PC-3 (cell line): ENCODE measurements around the gene CDHR5. TPM values are rescaled to one million over a fixed set of nuclear protein-coding genes. Genes with fewer than 3 reads are reported as not detected.

Source experiments
- ATAC-seq: fragments of 200-7000 bp; cut with Tn5 transposase; 2 replicates; pipeline ENCODE4 v1.9.1; 2020; ENCODE audit warnings: mild to moderate bottlenecking, moderate library complexity
- BruUV-seq: library from RNA; stranded (reverse); fragments of 400-500 nt; replicated peaks from 2 replicates; lab custom pipeline; 2021; lab: Mats Ljungman, UMichigan
- CTCF ChIA-PET: fragments of 300-600 bp; sonication (Branson Sonifier 250); formaldehyde crosslinking; loops from one replicate; lab custom pipeline; 2022; ENCODE audit warnings: antibody characterized with exemption; lab: Charles Lee
- POLR2A ChIA-PET: fragments of 300-600 bp; sonication (Branson Sonifier 250); formaldehyde crosslinking; loops from one replicate; lab custom pipeline; 2022; ENCODE audit warnings: antibody characterized with exemption; ENCODE audit not compliant: unreplicated experiment; lab: Charles Lee
- DNase-seq: peaks from one replicate; pipeline ENCODE4 v3.0.0-alpha.2; 2015
- H2AFZ ChIP-seq: fragments of 300-600 bp; sonication (generic); 2 replicates; pipeline ENCODE4 v1.6.0; 2016; ENCODE audit warnings: antibody characterized with exemption, low read length
- H3F3A ChIP-seq: fragments of 300-600 bp; sonication (generic); one replicate; pipeline ENCODE4 v1.6.0; 2017; ENCODE audit warnings: antibody characterized with exemption, low read length, control low read depth, mild to moderate bottlenecking; ENCODE audit not compliant: unreplicated experiment
- H3K27ac ChIP-seq: fragments of 300-600 bp; sonication (generic); 2 replicates; pipeline ENCODE4 v1.5.1; 2016; ENCODE audit warnings: mild to moderate bottlenecking, low read length
- H3K27me3 ChIP-seq: fragments of 300-600 bp; sonication (generic); 2 replicates; pipeline ENCODE4 v1.6.1; 2016; ENCODE audit warnings: low read length, mixed read lengths
- H3K36me3 ChIP-seq: fragments of 300-600 bp; sonication (generic); 2 replicates; pipeline ENCODE4 v1.6.1; 2016; ENCODE audit warnings: low read depth, mixed run types, low read length, mixed read lengths
- H3K4me1 ChIP-seq: fragments of 300-600 bp; sonication (generic); 2 replicates; pipeline ENCODE4 v1.5.1; 2016; ENCODE audit warnings: low read length; ENCODE audit not compliant: insufficient read depth
- H3K4me2 ChIP-seq: fragments of 300-600 bp; sonication (generic); 2 replicates; pipeline ENCODE4 v1.6.0; 2016; ENCODE audit warnings: low read length
- H3K4me3 ChIP-seq: fragments of 300-600 bp; sonication (generic); 2 replicates; pipeline ENCODE4 v1.5.1; 2016; ENCODE audit warnings: mild to moderate bottlenecking, low read length, mixed read lengths
- H3K79me2 ChIP-seq: fragments of 300-600 bp; sonication (generic); 2 replicates; pipeline ENCODE4 v1.6.1; 2017; ENCODE audit warnings: low read length, mixed read lengths
- H3K9ac ChIP-seq: fragments of 300-600 bp; sonication (generic); 2 replicates; pipeline ENCODE4 v1.6.0; 2016; ENCODE audit warnings: mild to moderate bottlenecking, low read length
- H3K9me2 ChIP-seq: fragments of 300-600 bp; sonication (generic); replicated peaks from 2 replicates; pipeline ENCODE4 v1.6.1; 2016; ENCODE audit warnings: mixed run types, low read length, mixed read lengths
- H3K9me3 ChIP-seq: fragments of 300-600 bp; sonication (generic); 2 replicates; pipeline ENCODE4 v1.6.1; 2016; ENCODE audit warnings: low read length, mixed read lengths
- H4K20me1 ChIP-seq: fragments of 300-600 bp; sonication (generic); 2 replicates; pipeline ENCODE4 v1.6.1; 2016; ENCODE audit warnings: low read length, mixed read lengths
- EZH2 ChIP-seq: fragments of 300-600 bp; sonication (generic); IDR thresholded peaks from one replicate; pipeline ENCODE4 v1.6.1; 2017; ENCODE audit warnings: antibody characterized with exemption, mild to moderate bottlenecking, low read length; ENCODE audit not compliant: unreplicated experiment
- EZH2phosphoT487 ChIP-seq: fragments of 300-600 bp; sonication (generic); IDR thresholded peaks from 2 replicates; pipeline ENCODE4 v1.6.1; 2018; ENCODE audit warnings: mild to moderate bottlenecking, antibody characterized with exemption, low read length, borderline replicate concordance
- intact Hi-C: fragments of 100-400 bp; cut with micrococcal nuclease; formaldehyde crosslinking; loops from 2 replicates; pipeline ENCODE4 v1.9.0; 2023
- total RNA-seq: library from RNA; depleted of rRNA; stranded (reverse); fragments of >200 nt; gene quantifications from 2 replicates; pipeline ENCODE4 v1.2.3, GENCODE V29; 2014
- TF ChIP-seq, protein P1 (sequence below): fragments of 300-600 bp; sonication (generic); conservative IDR thresholded peaks from 2 replicates; pipeline ENCODE4 v1.5.1; 2017; ENCODE audit warnings: antibody characterized with exemption, low read depth, mild to moderate bottlenecking, low read length

CDHR5 gene
- total RNA-seq, 1 experiment from 2014 or later, result not detected

- DNase-seq, result no peak
- ATAC-seq, result no peak
- Histone ChIP-seq H2AFZ (no peak overlapping the region), H3K27ac (no peak overlapping the region), H3K4me1 (no peaks in the 10 kb centered on the region), H3K27me3 (no peaks in the 10 kb centered on the region), H3K36me3 (peaks cover 19% of the 10 kb centered on the region), H3K9me3 (no peaks in the 10 kb centered on the region), H3K9ac (no peak overlapping the region), H3K4me3 (no peak overlapping the region), H3K4me2 (no peak overlapping the region), H4K20me1 (no peaks in the 10 kb centered on the region), H3K9me2 (no peaks in the 10 kb centered on the region), H3F3A (no peaks in the 10 kb centered on the region), H3K79me2 (no peaks in the 10 kb centered on the region)
- BruUV-seq, result no TSS peak
- intact Hi-C loops, result no loop called here
- POLR2A ChIA-PET, result no interaction called here
- TF ChIP-seq EZH2phosphoT487, result no peak
- TF ChIP-seq, protein P1, sequence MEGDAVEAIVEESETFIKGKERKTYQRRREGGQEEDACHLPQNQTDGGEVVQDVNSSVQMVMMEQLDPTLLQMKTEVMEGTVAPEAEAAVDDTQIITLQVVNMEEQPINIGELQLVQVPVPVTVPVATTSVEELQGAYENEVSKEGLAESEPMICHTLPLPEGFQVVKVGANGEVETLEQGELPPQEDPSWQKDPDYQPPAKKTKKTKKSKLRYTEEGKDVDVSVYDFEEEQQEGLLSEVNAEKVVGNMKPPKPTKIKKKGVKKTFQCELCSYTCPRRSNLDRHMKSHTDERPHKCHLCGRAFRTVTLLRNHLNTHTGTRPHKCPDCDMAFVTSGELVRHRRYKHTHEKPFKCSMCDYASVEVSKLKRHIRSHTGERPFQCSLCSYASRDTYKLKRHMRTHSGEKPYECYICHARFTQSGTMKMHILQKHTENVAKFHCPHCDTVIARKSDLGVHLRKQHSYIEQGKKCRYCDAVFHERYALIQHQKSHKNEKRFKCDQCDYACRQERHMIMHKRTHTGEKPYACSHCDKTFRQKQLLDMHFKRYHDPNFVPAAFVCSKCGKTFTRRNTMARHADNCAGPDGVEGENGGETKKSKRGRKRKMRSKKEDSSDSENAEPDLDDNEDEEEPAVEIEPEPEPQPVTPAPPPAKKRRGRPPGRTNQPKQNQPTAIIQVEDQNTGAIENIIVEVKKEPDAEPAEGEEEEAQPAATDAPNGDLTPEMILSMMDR, result no peak
- no peak for TF ChIP-seq EZH2
- CTCF ChIA-PET, result no interaction called here
These were observed 49.1 kb upstream of the CDHR5 start for GRCh38 chr11:673866-674265.

GRCh38 chr11:665704-666281 is 41.0 kb upstream of the CDHR5 start:
- H3K27ac ChIP-seq, result no peak overlapping the region
- no peaks in the 10 kb centered on the region for H3K79me2 ChIP-seq
- no peaks in the 10 kb centered on the region for H3K4me1 ChIP-seq
- no peak overlapping the region for H3K4me3 ChIP-seq
- no peaks in the 10 kb centered on the region for H3K9me3 ChIP-seq
- H2AFZ ChIP-seq, result no peak overlapping the region
- TF ChIP-seq EZH2 (no peak), EZH2phosphoT487 (no peak)
- TF ChIP-seq, protein P1, result no peak
- no peaks in the 10 kb centered on the region for H3K27me3 ChIP-seq
- no peak overlapping the region for H3K4me2 ChIP-seq
- ChIA-PET POLR2A (no interaction called here), CTCF (no interaction called here)
- H3F3A ChIP-seq, result no peaks in the 10 kb centered on the region
- H4K20me1 ChIP-seq, result no peaks in the 10 kb centered on the region
- no peaks in the 10 kb centered on the region for H3K9me2 ChIP-seq
- H3K9ac ChIP-seq, result no peak overlapping the region
- intact Hi-C loops, result no loop called here
- DNase-seq, result no peak
- no peak for ATAC-seq
- peaks cover 2% of the 10 kb centered on the region; the same call in 1 of the 2 replicates for H3K36me3 ChIP-seq
- BruUV-seq, result no TSS peak

DNA sequence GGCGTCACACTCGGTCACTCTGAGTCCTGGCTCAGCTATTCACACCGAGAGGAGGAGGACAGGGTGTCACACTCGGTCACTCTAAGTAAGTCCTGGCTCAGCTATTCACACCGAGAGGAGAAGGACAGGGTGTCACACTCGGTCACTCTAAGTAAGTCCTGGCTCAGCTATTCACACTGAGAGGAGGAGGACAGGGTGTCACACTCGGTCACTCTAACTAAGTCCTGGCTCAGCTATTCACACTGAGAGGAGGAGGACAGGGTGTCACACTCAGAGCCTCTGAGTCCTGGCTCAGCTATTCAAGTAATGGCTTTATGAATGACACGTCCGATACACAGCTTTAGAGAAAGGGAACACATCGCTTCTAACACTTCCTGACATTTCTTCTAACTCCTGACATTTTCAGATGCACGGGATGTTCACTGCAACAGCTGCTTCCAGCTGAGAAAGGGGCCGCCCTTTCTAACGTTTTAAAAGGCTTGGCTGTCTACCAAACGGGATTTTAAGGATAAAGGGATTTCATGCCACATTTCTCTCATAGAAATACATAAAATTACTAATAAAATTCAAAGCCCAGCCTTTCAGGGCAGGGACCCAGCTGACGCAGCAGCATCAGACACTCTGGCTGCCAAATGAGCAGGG is 40.4 kb upstream of the CDHR5 start:
- no peak overlapping the region for H3K9ac ChIP-seq
- H3K9me3 ChIP-seq, result no peaks in the 10 kb centered on the region
- BruUV-seq, result no TSS peak
- TF ChIP-seq EZH2 (no peak), EZH2phosphoT487 (no peak)
- TF ChIP-seq, protein P1, result no peak
- no peaks in the 10 kb centered on the region for H3K9me2 ChIP-seq
- ATAC-seq, result no peak
- ChIA-PET CTCF (no interaction called here), POLR2A (no interaction called here)
- H3K4me3 ChIP-seq, result no peak overlapping the region
- H3K79me2 ChIP-seq, result no peaks in the 10 kb centered on the region
- H3K4me2 ChIP-seq, result no peak overlapping the region
- H3F3A ChIP-seq, result no peaks in the 10 kb centered on the region
- H3K4me1 ChIP-seq, result no peaks in the 10 kb centered on the region
- no peaks in the 10 kb centered on the region for H4K20me1 ChIP-seq
- DNase-seq, result no peak
- intact Hi-C loops, result no loop called here
- no peaks in the 10 kb centered on the region for H3K27me3 ChIP-seq
- no peak overlapping the region for H3K27ac ChIP-seq
- no peak overlapping the region for H2AFZ ChIP-seq
- H3K36me3 ChIP-seq, result peaks cover 2% of the 10 kb centered on the region; the same call in 1 of the 2 replicates
